PC-3 (cell line): ENCODE data around the gene NPEPL1.

Experiments used
- CTCF ChIP-seq: fragments of 300-600 bp; sonication (generic); conservative IDR thresholded peaks from 2 replicates; pipeline ENCODE4 v1.5.1; 2017; ENCODE audit warnings: antibody characterized with exemption, low read depth, mild to moderate bottlenecking, low read length
- EZH2 ChIP-seq: fragments of 300-600 bp; sonication (generic); IDR thresholded peaks from one replicate; pipeline ENCODE4 v1.6.1; 2017; ENCODE audit warnings: antibody characterized with exemption, mild to moderate bottlenecking, low read length; ENCODE audit not compliant: unreplicated experiment

- TF ChIP-seq CTCF, result no peak
- no peak for TF ChIP-seq EZH2
Observed at GRCh38 chr20:58675641-58676040, 17.0 kb upstream of the NPEPL1 start.
